GM18870 (cell line): ENCODE measurements around the gene WDR18.
A peak's percentile ranks its signal among the peaks of the same experiment; 100 is the strongest.
"Not testable (repeated sequence)": the region's sequence is repeated elsewhere in the genome, so short reads cannot be mapped to it uniquely, and the experiment has no call there.

Source experiments
- ATAC-seq: cut with Tn5 transposase; IDR thresholded peaks from one replicate; pipeline ENCODE4 v1.9.1; 2021; ENCODE audit warnings: moderate library complexity; ENCODE audit not compliant: unreplicated experiment

WDR18 gene

DNA sequence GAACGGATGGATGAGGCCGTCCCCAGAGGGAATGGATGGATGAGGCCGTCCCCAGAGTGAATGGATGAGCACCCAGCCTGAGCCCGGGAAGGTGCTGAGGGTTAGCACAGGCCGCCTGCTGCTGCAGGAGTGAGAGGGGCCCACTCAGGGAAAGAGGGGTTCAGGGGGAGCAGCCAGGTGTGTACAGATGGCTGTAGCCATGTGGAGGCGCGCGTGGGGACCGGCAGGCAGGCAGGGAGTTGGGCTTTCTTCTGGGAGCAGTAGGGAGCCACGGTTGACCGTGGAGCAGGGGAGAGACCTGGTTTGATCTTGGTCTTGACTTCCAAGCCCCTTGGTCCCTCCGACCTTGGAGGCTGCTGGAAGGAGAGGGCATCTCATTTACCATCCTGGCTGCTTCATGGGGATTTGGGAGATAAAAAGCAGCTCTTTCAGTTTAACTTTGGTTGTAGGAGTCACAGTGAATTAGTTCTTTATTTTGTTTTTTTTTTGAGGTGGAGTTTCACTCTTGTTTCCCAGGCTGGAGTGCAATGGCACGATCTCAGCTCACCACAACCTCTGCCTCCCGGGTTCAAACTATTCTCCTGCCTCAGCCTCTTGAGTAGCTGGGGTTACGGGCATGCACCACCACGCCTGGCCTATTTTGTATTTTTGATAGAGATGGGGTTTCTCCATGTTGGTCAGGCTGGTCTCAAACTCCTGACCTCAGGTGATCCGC is 33.6 kb upstream of the WDR18 start:
- ATAC-seq = no peak

GRCh38 chr19:952049-952679 is 32.0 kb upstream of the WDR18 start:
- ATAC-seq = no peak

DNA sequence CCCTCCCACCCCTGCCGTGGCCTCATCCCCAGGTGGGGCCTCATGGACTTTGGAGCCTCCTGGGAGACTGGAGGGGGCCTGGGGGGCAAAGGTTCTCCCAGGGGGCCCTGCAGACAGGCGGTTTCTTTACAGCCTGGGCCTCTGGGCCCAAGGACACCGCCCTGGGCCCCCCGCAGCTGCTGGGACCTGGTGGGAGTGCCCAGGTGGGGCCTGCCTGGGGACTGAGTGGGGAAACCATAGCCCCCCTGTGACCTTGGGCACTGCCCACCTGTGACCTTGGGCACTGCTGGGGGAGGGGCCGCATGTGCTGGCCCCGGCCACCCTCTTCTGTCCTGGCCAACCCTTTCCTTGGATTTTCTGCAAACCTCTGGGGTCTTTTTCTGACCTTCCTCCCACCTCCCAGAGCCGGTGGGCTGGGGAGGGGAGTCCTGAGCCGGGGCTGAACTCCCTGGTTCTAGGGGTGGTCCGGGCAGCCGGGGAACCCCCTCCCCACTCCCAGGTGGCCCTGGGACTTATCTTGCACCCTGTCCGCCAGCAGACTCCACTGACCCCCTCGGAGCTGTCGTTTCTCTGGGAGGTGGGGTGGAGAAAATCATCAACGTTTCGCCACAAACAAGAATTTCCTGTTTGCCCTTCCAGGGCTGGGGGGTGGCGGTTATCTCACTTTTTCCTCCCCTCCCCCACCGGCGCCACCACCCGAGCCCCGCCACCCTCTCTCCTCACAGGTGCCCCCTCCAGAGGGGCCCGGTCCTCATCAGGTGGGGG is 31.3 kb upstream of the WDR18 start:
- no peak for ATAC-seq

DNA sequence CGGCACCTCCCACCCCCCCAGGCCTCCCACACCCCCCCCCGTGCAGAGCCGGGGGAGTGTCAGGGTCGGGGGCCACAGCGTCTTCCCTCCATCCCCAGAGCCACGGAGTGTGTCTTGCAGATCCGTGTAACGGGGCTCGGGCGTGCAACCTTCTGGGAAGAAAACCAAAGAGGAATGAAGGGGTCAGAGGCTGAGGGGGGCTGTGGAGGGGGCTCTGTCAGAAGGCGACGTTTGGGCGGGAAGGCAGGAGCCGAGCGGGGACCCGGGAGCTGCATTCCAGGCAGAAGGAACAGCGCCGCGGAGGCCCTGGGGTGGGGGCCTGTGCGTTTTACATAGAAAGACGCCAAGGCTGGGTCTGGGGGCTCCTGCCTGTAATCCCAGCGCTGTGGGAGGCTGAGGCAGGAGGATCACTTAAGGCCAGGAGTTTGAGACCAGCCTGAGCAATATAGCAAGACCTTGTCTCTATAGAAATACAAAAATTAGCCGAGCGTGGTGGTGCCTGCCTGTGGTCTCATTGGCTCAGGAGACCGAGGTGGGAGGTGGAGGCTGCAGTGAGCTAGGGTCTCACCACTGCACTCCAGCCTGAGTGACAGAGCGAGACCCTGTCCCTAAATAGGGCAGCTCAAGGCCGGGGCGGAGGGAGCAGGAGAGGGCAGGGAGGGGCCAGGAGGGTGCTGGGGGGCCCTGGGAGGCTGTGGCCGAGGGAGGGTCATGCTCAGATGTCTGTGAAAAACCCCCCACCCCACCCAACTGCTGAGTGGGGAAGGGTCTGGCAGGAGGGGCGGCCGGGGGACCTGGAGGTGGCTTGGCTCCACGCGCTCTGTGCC is 30.5 kb upstream of the WDR18 start:
- no peak for ATAC-seq

DNA sequence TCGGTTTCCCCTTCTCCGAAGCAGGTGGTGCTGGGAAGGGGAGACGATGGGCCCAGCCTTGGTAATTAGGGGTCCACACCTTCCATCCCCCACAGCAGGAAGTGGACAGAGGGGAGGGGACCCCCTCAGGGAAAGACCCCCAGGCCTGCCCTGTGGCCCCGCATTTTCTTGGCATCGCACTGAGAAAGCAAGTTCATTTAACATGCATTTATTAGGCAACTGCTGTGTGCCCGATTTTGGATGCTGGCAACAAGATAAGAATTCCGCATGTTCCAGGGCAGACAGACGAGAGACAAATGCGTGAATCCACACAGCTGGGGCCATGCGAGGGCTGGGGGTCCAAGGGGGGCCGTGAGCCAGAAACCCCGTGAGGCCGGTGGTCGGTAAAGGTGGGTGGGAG is 29.9 kb upstream of the WDR18 start:
- no peak for ATAC-seq

GRCh38 chr19:954672-955494 is 29.3 kb upstream of the WDR18 start:
- peak; percentile 39 for ATAC-seq

GRCh38 chr19:955803-956765 is 28.1 kb upstream of the WDR18 start:
- ATAC-seq = no peak

- no peak for ATAC-seq
Observed at GRCh38 chr19:956766-957440, 27.2 kb upstream of the WDR18 start.

GRCh38 chr19:957578-957977 is 26.6 kb upstream of the WDR18 start:
- ATAC-seq = not testable (repeated sequence)

GRCh38 chr19:958967-959855 is 24.9 kb upstream of the WDR18 start:
- no peak for ATAC-seq

DNA sequence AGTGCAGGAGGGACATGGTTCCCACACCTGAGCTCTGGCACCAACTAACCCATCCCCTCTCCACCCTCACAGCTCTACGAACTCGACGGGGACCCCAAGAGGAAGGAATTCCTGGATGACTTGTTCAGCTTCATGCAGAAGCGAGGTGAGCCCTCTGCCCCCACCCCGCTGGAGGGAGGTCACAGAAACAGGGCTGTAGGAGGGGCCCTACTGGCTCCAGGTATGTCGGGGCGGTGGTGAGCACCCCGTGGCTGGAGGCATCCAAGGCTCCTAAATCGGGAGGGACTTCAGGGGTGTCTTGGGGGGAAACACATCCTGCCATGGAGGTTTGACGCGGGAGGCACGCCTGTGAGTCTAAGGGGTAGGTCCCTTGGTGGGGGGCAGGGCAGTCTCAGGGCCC is 24.1 kb upstream of the WDR18 start:
- ATAC-seq = no peak

- ATAC-seq = no peak
Observed at GRCh38 chr19:960601-960938, 23.6 kb upstream of the WDR18 start.

DNA sequence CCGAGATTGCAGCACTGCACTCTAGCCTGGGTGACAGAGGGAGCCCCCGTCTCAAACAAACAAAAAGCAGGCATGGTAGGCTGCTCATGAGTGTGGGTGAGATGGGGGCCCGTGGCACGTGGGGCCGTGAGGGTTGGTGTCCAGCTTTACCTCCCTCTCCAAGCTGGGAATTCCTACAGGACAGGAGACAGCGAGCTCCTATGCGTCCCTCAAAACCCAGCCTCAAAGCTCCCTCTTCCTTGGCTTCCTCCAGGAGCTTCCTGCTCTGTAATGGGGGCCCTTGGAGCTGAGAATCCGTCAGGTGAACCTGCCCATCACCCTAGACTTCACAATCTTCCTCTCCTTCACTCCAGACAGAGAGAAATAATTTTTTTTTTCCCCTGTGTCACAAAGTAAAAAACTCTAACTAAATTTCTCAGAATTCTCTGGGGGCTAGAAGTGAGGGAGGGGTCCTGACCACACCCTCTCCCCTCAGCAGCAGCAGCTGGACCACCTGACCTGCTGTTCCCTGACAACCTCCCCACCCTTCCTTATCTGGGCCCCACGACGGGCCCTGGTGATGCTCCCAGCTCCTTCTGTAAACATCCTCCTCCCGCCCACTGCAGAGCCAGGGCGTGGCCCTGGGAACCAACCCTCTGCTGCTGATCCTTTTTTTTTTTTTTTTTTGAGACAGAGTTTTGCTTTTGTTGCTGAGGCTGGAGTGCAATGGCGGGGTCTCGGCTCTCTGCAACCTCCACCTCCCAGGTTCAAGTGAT is 22.1 kb upstream of the WDR18 start:
- no peak for ATAC-seq

DNA sequence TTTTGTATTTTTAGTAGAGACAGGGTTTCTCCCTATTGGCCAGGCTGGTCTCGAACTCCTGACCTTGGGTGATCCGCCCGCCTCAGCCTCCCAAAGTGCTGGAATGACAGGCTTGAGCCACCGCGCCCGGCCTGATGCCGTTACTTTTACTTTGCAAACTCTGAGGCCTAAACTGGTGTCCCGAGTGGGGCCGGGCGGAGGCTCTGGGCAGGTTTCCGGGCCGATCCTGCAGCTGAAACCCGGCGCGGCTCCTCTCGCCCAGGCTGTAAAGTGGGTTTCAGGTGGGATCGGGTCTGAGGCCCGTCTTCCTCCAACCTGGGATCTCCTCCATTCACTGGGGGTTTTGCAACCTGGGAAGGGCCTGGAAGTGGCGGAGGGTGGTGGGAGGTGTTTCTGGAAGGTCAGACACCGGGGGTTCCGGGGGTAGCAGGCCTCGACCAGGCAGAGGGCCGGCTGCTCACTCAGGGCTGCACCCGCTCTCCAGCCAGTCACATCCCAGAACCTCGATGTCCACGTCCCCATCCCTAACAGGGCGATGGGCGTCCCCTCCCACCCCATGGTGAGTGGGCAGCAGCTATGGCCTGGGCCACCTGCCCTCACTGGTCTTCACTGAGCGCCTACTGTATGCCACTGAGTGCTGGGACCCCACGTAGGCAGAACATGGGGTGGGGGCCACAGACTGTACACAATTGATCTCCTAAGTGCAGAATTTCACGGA is 21.3 kb upstream of the WDR18 start:
- ATAC-seq = no peak

- ATAC-seq = no peak
Observed at GRCh38 chr19:963486-963951, 20.6 kb upstream of the WDR18 start.

GRCh38 chr19:964116-964520 is 20.0 kb upstream of the WDR18 start:
- no peak for ATAC-seq
